GM19328 (cell line): ENCODE results near the gene SNAP23.
A peak's percentile ranks its signal among the peaks of the same experiment; 100 is the strongest.

Source experiments
- ATAC-seq: cut with Tn5 transposase; IDR thresholded peaks from one replicate; pipeline ENCODE4 v1.9.1; 2021; ENCODE audit warnings: mild to moderate bottlenecking, moderate library complexity; ENCODE audit not compliant: unreplicated experiment

Gene SNAP23

DNA sequence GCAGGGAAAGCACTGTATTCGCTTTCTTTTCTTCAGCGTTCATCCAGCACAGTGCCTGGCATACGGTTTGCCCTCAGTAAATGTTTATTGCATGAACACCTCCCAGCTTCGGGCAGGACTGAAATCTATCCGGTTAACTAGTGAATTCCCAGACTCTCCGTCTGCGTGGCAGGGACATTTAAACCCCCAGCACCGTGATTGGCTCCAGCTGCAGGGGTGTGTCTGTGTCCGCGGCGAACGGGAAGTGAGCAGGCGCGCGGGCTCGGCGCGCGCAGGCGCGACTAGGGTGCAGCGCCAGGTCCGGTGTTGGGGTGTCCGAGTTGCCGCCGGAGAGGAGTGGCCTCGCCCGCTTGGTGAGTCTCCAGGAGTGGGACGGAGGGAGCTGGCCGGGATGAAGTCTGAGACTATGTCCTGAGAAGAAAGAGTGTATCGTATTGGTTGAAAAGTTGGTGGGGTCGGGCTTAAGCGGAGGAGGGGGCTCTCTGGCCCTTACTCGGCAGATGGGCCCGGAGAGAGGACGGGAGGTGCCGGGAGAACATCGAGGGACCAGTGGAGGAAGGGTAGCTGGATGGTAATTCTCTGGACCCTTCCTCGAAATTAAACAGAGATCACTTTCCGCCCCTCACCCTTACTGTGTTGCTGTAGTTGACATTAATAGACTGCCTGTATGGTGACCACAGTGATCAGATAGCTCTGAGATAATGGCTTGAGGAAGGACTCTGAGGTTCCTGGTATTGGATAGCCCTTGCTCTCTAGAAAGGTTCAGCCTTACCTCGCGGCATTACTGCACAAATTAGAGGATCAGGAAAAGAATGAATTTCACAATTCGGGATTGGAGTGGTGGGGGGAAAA is at the start of gene SNAP23:
TSS of gene SNAP23 (plus strand) at position 274 of the 852 bp plus-strand sequence. CDS start 16,213 bp downstream, outside the sequence.
- ATAC-seq, result no peak

DNA sequence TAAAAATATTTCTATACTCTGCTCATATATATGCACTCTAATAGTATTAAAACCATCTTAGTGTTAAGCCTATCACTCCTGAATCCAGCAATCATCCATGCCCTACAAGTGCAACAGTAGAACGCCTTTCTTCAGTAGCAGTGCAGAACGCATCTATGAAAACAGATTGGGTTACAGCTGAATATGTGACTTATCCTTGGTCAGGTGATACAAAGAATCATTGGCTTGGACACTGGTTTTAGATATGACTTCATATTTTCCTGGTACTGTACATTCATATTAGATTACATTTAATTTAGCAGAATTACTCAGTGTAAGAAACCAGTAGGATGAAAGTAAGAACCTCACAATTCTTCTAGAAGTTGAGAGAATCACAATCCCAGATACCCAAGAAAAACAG is 47.8 kb upstream of the SNAP23 start:
- no peak for ATAC-seq

DNA sequence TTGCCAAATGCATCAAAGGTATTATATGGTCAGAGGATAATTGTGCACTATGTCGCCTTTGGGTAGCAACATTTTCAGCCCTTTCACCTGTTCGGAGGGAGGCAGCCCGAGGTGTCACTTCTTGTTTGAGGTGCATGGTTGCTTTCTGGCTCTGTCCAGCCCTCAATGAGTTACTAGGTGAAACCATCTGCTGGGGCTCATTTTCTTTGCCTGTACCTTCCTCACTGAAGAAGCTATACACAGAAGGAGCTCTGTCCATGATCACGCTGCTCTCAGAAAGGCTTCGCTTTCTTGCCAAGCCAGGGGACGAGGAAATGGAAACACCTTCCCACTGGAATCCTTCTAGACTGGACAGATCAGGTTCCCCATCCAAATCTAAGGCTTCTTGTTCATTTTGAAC is 47.2 kb upstream of the SNAP23 start:
- ATAC-seq, result no peak

DNA sequence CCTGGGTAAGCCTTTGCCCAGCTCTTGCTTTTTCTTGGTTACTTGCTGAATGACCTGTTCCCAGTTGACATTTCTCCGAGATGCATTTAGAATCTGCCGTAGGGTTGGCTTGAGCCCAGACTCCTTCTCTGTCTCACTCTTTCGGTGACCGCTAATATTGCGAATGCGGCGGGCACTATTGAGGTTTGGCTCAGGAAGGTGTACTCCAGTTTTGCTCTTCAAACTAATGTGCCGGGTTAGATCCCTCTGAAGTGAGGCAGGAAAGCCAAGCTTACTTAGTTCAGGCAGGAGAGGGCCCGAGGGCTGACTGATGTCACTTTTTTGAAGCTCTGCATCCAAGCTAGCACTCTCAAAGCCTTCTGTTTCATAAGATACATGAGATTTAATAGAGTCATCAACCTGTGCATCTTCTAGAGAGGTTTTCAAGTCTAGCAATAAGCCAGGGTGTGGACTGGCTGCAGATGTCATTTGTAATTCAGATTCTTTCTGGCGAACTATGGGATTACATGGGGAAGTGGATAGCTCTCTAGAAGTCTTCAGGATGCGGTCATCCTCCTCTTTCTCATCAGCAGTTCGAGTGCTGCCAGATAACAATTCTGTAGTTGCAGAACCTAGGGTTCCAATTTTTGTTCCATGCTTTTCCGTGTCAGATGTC is 45.5 kb upstream of the SNAP23 start:
- no peak for ATAC-seq

DNA sequence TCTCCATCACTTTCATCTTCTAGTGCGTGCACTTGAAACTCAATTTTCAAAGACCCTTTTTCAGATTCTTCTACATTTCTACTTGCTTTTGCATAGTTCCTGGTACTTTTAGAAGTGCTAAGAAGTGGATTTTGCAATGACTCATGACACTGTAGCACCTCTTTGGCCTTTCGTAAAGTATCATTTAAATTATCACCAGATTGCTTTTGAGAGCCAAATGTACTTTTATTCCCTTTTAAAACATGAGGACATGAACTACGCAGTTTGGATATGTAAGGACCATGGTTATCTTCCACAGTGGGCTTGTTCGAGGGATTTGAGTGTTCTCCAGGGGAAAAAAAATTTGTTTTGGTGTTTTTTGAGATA is 45.0 kb upstream of the SNAP23 start:
- ATAC-seq, result no peak

DNA sequence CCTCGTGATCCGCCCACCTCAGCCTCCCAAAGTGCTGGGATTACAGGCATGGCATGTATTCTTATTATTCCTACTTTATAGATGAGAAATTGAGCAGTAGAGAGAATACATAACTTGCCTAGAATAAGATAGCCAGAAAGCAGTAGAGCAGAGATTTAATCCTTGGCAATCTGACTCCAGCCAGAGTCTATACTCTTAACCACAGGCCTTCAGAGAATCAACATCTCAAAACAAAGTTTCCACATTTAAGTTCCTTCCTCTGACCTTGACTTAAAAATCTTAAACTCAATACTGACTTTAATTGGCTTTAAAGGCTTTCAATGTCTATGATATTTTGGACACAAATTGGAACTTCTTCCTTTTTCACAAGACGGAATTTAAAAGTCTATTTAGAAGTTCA is 41.6 kb upstream of the SNAP23 start:
- no peak for ATAC-seq

DNA sequence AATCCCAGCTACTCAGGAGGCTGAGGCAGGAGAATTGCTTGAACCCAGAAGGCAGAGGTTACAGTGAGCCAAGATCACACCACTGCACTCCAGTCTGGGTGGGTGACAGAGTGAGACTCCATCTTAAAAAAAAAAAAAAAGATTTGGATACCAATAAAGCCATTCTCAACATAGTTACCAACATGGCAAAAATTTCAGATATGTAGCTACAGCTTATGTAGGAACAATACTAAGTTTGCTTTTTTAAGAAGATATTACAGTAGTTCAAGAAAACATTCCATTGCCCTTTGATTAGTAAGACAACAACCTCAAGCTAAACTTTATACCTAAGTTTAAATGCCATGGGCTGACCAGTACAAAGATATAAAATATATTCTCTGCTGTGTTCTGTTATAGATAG is 38.9 kb upstream of the SNAP23 start:
- no peak for ATAC-seq

DNA sequence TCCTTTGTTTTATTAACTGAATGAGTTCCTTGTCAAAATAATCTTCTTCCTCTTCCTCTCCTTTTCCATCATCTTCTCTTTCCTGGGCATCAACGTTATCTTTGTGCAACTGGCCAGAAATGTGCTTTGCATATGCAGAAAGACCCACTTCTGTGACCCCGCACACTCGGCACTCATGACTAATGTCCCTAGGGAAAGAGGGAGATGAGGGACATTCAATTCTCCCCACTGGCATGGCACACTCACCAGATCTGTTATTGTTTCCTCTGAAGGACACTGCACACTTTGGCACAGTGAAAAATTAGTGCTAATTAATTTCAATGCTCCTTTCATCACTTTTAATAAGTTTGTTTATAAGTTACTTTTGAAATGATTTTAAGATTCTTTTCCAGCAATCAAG is 38.5 kb upstream of the SNAP23 start:
- no peak for ATAC-seq

DNA sequence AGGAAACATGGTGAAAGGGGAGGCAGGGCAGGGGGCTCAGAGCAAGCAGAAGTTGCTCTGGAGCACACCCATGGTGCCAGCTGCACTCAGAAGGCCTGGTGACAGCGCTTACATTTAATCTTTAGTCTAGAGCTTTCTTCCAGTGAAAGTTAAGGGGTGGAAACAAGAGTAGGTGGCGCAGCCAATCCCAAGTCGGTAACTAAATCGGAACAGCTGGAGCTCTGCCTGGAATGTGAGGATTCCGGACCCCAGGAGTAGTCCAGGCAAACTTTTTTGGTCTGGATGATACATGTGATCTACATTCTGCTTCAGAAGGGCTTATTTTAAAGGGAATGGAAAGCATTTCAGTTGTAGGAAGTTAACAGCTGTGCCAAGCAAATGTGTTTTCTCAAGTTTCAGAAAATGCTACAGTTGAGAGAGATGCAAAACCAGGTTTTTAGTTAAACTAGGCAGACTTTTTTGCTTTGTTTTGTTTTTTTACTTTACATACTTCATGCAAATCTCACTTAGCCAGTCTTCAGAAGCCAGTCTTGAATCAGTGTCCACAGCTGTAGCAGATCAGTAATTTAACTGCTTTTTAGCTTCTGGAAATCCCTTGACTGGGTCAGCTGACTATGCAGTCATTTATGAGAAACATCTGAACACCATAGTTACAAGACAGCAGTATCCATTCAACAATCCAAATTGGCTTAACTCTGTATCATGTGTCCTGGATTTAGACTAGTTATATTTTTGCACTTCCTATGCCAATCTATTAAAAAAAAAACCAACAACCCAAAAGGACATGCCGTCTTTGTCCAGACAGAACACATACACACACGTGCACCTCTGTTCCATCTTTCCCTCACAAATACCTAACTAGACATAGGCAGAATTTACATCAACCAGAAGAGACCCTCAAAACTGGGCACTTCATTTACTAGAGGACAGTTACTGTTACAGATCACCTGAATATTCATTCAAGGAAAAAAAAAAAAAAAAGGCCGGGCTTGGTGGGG is 37.7 kb upstream of the SNAP23 start:
- peak; percentile 73 for ATAC-seq

DNA sequence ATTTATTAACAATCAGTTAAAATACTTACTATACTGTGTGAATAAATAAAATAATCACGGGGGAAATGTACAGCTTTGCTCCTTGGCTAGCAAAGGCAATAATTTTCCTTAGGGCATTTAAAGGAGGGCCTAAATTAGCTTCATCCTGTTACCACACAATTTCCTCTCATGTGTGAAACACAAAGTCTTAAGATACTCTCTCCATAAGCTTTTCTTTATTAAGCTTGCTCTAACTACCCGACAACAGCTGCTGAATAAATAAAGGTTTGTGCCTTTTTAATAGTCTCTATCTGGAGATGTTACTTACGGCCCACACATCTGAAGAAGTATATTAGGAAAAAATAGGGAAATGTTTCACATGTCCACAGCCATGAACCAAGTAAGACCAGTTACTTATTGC is 34.2 kb upstream of the SNAP23 start:
- no peak for ATAC-seq

DNA sequence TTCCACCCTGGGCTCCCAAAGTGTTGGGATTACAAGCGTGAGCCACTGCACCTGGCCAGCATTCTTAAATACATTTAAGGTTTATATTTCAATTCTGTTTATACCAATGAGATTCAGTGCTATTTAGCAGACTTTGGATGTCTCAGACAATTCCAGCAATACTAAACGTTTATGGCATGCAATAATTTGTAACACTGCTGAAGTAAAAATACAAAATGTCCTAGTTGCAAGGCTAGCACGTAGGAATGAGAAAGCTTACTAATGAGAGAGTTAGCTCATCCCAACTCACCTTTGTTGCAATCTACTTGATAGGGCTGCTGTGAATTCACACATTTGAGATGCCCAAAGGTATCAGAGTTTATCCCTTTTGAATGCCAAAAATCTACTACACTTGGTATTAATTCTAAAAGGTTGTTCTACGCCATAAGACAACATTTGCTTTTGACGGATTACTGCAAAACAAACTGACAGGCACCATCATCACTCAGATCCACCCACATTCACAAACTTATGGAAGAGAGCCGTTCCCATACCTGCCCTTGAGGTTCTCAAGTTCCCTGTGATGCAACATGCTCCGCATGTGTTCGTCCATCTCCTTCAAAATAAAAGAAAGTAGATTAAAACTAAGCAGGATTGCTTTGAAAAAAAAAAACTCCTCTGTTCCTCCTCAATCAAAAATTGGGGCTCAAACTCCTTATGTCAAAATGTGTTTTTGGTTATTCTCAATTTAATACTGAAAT is 29.7 kb upstream of the SNAP23 start:
- ATAC-seq, result no peak

DNA sequence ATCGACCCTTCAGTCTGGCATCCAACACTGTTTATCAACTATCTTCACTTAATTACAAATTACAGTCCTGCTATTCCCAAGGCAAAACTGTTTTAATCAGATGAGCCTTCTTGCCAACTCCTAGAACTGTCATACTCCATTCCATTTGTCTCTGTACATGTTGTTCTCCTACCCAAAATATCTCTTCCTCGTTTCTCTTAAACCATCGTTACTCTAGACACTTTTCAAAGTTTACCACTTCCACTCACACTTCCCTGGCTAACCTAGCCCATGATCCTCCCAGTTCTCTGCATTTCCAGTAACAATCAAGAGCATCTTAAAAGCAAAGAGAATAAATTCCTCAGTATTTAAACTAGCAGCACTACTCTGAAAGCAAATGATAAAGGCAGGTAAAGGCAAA is 24.4 kb upstream of the SNAP23 start:
- ATAC-seq, result no peak

DNA sequence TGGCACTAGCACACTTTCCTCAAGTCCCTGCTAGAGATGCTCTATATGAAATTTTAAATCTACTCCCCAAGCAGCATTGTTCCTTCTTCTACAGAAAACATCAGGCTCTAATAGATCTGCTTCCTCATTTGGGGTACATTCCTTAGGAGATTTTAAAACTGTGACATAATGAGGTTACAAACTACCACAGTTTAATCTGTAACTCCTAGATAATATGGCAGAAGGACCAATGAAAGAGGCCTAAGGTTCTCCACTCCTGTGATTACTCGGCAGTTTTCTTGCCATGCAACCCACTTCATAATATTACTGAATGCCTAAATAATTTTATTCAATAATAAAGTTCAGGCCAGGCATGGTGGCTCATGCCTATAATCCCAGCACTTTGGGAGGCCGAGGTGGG is 20.6 kb upstream of the SNAP23 start:
- no peak for ATAC-seq

DNA sequence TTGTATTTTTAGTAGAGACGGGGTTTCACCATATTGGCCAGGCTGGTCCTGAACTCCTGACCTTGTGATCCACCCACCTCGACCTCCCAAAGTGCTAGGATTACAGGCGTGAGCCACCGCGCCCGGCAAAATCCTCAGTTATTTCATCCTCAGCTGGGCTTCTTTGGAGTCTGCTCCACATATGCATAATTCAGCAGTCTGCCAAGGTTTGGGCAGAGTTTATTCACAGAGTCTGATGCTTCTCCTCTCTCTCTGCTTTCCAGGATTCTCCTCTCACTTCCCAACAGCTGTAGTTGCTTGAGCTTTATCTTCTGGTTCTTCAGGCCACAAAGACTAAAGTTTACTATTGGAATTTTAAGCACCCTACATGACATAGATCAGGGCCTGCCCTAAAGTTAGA is 12.7 kb upstream of the SNAP23 start:
- no peak for ATAC-seq

DNA sequence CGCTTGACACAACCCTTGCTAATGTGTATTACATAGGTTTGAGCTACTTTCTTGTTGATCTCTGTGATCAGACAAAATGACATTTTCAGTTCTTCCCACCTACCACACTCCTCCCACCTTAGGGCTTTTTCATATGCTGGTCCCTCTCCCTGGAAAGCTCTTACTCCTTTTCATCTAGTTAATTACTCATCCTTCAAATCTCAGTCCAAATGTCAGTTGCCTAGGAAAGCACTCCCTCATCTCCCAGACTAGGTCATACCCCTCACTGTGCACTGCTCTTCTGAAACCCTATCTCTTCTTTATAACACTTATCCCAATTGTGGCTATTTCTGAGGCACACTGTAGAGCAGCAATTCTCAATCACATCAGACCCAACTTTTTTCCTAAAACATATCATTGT is 11.8 kb upstream of the SNAP23 start:
- ATAC-seq, result no peak

DNA sequence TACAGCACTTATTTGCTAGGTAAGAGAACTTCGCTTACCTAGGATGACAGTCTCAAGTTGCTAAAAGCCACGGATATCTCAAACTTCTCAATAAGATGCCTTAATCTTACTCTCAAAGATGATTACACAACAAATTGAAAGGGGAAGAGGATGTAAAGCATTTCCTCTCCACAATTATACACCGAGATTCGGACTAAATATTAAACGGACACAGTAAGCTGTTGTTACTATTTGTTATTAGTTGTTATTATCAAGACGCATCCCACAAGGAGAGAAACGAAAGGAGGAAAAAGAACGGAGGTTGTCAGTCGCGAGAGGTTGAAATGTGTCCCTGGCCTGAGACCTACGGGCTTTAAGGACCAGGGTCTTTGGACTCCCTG is 5.2 kb upstream of the SNAP23 start:
- ATAC-seq, result no peak

DNA sequence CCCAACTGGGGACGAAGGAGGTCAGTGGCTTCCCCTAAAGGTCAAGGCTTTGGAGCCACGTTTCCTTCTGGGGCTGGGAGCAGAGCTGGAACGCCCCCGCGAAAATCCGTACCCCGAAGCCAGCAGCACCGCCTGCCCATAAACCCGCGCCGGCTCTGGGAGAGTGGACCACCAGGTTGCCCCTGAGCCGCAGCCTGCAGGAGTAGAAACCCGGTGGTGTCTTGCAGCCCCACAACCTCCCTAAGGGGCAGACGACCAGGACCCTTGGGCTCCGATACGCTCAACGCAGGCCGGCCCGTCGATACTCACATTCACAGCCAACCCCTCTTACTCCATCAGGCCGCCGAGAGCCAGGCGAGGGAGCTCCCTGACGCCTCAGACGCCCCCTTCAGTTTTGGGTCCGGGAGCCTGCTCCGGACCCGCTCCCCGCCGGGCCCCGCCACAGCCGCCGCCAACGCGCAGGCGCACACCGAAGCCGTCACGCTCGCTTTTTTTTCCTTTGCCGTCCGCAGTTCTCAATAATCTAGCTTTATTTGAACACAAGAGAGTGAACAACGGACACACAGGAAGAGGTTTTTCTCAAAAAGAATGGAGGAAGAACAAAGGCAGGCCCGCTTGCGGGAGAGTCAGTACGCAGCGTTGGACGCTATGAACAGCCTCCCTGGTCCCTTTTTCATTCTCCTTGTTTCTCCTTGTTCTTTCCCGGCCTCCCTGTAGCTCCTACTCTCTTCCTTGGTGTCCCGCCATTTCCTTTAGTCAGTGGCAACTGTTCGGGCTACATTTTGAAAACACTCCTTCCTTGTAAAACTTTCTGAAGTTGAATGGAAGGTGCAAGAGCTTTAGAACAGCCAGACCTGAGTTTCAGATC is 4.5 kb upstream of the SNAP23 start, which contains the start of gene ZNF106:
TSS of gene ZNF106 (minus strand) at position 471 of the 868 bp plus-strand sequence. CDS start 18,852 bp downstream, outside the sequence.
- no peak for ATAC-seq

DNA sequence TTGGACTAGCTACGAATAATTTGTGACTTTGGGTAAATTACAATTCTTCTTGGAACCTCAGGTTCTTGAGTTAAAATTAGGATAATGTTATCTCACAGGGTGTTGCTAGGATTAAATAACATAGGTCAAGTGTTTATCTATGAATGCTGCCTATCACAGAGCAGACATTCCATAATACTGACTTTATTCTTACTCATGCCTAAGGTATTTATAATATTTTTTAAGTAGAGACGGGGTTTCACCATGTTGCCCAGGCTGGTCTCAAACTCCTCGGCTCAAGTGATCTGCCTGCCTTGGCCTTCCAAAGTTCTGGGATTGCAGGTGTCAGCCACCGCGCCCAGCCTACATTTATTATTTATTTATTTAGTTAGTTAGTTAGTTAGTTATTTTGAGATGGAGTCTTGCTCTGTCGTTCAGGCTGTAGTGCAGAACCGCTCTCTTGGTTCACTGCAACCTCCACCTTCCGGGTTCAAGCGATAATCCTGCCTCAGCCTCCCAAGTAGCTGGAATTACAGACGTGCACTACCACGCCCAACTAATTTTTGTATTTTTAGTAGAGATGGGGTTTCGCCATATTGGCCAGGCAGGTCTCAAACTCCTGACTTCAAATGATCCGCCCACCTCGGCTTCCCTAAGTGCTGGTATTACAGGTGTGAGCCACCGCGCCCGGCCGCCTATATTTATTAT is 3.8 kb upstream of the SNAP23 start:
- no peak for ATAC-seq

DNA sequence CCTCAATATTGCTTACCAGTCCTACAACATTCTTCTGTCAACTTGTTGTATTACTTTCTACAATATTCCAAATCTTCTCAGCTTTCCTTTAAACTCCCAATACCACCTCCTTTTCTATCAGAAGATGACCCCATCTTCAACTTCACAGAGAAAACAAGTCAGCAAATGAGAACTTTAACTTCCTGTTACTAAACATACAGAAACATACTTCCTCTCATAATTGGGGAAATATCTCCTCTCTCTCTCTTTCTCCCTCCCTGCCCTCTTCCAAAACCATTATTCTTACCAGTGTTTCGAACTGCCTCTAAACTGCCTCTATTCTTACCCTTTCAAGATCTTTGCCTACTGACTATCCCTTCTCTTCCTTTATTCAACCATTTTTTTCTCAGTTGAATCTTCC is 1.8 kb upstream of the SNAP23 start:
- no peak for ATAC-seq
